DMS79 treated with DMSO at 0.1 percent for 48 hours (cell line): ENCODE results near the gene ACTR10.
"Not testable (repeated sequence)": the region's sequence is repeated elsewhere in the genome, so short reads cannot be mapped to it uniquely, and the experiment has no call there.

ENCODE experiments used
- DNase-seq: peaks from one replicate; lab custom pipeline; 2025; lab: John Stamatoyannopoulos, UW

Gene ACTR10

DNA sequence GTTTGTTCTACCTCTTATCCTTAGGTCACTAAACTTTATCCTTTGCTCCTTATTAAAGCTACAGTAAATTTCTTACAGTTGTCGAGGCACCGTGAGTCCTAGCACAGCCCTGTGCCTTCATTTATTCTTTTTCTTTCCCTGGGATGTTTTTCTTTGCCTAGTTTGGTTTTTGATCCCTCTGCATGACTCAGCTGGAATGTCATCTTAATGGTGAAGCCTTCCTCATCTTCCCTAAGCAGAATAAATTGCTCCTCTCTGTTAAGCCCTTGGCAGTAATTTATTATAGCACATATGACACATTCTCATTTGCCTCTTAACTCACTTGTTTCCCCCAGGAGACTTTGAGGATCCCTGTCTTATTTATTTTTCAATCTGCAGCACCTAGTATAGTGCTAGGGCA, 16.6 kb downstream of the ACTR10 start:
- DNase-seq = no peak

DNA sequence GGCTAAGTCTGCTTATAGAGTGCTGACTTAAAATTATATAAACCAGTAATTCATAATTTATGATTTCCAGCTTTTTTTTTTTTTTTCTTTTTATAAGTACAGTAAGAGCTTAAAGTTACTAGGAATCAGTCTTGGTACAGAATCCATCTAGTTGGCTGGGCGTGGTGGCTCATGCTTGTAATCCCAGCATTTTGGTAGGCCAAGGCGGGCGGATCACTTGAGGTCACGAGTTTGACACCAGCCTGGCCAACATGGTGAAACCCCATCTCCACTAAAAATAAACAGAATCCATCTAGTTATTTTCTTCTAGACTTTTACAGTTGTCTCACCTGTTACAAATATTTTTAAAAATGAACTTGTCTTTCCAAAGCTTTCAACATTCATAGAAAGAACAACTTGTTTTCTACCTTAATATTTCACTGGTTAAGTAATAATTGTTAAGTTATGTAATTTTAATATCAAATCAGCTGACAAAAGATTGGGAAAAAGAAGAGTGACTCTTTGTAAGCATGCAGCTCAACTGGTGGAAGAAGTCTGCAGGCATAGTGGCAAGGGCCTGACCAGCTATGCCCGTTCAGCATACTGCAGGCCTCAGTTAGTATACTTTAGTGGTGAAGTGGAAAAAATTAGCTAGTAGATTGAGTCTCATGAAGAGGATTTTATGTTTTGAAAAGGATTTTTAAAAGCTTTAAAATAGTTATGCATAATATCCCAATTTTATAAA, 27.3 kb downstream of the ACTR10 start:
- DNase-seq = no peak

DNA sequence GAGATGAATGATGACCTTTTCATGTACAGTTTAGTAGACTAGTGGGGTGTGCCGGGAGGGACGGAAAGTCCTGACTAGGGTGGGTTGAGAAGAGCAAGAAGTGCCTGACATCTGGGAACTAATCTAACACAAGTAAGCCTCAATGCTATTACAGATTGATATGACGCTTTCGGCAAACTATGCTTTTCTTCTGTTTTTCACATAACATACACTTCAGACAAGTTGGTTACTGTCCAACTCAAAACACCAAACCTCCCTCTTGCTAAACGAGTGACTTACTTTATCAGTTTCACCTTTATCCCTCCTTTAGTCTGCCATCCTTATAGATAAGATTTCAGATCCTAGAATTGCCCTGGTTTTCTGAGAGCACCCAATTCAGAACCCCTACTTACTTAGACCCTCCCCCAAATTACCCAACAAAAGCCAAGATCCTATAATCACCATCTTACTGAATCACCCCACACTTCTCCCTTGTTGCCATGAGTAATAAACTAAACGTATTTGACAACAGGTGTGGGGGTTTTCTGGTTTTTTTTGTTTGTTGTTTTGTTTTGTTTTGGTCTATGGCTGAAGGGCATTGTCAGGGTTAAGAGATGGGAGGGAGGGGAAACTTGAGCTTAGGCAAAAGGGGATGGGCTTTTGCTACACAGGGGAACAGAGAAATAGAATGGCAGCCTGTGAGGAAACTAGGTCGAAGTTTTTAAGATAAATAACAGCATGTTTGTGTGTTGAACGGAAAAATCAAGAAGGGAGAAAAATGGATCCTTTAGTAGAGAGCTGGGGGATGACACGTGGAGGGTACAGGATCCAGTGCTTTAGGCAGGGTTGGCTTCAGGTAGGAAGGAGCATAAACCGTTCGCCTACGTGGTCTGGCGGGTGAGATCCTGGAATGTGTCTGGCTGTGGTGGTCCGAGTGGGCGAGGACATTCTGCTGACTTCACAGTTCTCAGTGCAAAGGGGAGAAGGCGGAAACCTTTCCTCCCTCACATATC, 38.6 kb downstream of the ACTR10 start:
- no peak for DNase-seq

GRCh38 chr14:58239244-58240195, 39.6 kb downstream of the ACTR10 start:
- DNase-seq = peak; percentile 79

- peak; percentile 97 for DNase-seq
Observed at GRCh38 chr14:58243790-58244555, 44.0 kb downstream of the ACTR10 start.

- DNase-seq = peak; percentile 100
Observed at GRCh38 chr14:58244556-58245387, 44.8 kb downstream of the ACTR10 start, which contains the start of gene PSMA3. Gene PSMA3 (plus strand): TSS chr14:58244843. CDS start chr14:58244921, 78 bp downstream.

GRCh38 chr14:58245562-58245961, 45.6 kb downstream of the ACTR10 start:
- peak; percentile 69 for DNase-seq

DNA sequence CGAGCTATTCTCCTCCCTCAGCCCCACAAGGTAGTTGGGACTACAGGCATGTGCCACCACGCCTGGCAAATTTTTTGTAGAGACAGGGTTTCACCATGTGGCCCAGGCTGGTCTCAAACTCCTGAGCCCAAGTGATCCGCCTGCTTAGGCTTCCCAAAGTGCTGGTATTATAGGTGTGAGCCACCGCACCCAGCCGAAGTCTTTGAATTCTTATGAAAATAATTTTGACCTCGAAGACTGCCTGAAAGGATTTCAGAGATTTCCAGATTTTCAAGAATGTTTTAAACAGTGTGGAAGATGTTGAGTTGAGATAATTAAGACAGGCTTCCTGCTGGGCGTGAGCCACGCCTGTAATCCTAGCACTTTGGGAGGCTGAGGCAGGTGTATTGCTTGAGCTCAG, 49.7 kb downstream of the ACTR10 start:
- no peak for DNase-seq

GRCh38 chr14:58258156-58258555, 58.2 kb downstream of the ACTR10 start:
- no peak for DNase-seq

- DNase-seq = not testable (repeated sequence)
Observed at GRCh38 chr14:58262005-58262404, 62.1 kb downstream of the ACTR10 start.

GRCh38 chr14:58265401-58265800, 65.5 kb downstream of the ACTR10 start:
- DNase-seq = no peak

GRCh38 chr14:58270628-58271027, 70.7 kb downstream of the ACTR10 start:
- DNase-seq = no peak

DNA sequence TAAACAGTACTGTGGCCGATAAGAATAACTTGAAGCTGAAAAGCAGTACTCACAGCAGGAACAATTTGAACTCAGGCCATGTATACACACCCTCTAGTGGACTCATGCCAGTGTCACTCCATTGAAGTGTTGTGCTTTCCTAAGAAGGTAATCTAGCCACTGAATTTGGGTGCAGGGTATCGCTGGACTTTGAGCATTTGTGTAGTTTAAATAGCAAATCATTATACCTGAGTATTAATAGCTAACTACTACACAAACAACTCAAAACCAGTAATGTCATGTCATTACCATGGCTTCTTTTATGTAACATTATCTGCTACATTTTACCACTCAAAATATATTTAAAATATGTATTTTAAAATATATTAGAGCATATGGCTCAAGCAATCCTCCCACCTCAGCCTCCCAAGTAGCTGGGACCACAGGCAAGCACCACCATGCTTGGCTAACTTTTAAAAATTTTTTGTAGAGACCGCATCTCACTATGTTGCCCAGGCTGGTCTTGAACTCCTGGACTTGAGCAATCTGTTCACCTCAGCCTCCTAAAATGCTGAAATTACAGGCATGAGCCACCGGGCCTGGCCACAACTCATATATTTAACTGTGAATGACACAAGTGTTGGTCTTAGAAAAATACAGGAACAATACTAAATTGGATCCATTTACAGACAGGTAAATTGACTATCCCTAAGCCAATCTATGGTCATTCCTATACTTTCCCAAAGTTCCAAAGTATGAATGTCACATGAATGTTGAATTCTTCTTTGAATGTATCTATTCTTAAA, 72.8 kb downstream of the ACTR10 start:
- DNase-seq = no peak

DNA sequence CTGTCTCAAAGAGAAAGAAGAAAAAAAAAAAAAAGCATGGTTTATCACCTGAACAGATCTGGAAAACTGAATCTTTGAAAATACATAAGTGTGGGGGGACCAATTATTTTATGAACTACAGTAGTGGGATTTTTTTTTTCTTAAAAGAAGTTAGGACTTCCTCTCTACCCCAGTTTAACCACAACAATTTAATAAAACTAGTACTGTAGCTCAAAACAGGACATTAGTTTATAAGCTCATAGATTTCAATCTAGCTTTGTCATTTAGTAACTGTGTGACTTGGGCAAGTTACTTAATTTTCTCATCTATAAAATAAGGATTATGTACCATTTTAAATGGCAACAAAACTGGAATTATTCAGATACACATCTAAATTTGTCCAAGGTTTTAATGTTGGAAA, 74.9 kb downstream of the ACTR10 start:
- no peak for DNase-seq

- DNase-seq = no peak
Observed at GRCh38 chr14:58275527-58276190, 75.7 kb downstream of the ACTR10 start.

- DNase-seq = no peak
Observed at GRCh38 chr14:58276208-58276607, 76.3 kb downstream of the ACTR10 start.

DNA sequence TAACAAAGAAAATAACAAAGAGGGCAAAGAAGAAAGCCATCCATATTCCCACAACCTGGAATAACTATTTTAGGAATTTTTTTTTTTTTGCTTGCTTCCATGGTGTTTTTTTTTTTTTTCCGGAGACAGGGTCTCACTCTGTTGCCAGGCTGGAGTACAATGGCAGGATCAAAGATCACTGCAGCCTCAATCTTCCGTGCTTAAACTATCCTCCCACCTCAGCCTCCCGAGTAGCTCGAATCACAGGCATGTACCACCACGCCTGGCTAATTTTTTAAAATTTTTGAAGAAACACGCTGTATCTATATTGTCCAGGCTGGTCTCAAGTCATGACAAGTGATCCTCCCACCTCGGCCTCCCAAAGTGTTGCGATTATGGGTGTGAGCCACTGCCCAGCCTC, 78.2 kb downstream of the ACTR10 start:
- DNase-seq = no peak

- no peak for DNase-seq
Observed at GRCh38 chr14:58280954-58281787, 81.2 kb downstream of the ACTR10 start.
